NCI-H1105 treated with DMSO at 0.1 percent for 48 hours (cell line): ENCODE results near the gene SMIM20.

Experiments
- DNase-seq: peaks from one replicate; lab custom pipeline; 2025; lab: John Stamatoyannopoulos, UW

The SMIM20 gene

GRCh38 chr4:25954293-25954904, 40.4 kb downstream of the SMIM20 start:
- no peak for DNase-seq

- DNase-seq = no peak
Observed at GRCh38 chr4:25955705-25956104, 41.7 kb downstream of the SMIM20 start.

DNA sequence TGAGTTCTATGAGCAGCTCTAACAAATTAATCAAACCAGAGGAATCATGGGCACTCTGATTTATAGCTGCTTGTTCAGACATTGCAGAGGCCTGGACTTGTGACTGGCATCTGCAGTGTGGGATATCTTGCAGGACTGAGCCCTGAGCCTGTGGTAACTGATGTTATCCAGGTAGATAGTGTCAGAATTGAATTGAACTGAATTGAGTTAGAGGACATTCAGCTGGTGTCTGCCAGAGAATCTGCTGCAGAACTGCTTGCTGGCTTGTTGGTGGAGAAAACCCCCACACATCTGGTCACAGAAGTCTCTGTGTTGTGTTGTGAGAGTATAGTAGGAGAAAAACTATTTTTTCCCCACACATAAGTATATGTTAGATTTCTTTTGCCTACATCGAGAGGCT, 42.2 kb downstream of the SMIM20 start:
- DNase-seq = no peak

GRCh38 chr4:25958110-25958509, 44.1 kb downstream of the SMIM20 start:
- no peak for DNase-seq

GRCh38 chr4:25962393-25962792, 48.4 kb downstream of the SMIM20 start:
- DNase-seq = no peak

DNA sequence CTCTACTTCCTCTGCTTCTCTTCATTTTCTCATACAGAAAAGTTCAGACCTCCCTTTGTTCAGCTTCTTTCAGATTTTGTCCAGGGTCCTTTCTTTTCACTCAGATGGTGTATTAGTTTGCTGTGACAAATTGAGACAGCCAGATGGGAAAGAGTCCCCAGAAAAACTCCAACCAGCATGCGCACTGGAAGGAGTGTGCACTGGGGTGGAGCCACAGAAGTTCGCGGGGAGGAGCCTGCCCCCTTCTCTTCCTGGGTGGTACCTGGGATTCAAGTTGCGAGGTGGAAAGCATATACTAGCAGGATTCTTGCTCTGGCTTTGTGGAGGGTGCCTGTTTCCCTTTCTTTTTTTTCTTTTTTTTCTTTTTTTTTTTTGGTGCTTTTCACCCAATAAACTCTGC, 51.6 kb downstream of the SMIM20 start:
- no peak for DNase-seq

DNA sequence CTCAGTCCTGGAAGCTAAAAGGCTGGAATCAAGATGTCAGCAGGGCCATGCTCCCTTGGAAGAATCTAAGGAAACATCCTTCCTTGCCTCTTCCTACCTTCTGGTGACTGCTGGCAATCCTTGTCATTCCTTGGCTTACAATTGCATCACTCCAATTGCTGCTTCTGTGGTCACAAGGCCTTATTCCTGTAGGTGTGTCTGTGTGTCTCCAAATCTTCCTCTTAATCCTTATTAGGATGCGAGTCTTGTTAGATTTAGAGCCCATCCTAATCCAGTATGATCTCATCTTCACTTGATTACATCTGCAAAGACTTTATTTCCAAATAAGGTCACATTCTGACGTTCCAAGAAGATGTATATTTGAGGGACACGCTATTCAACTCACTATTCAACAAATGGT, 52.2 kb downstream of the SMIM20 start:
- no peak for DNase-seq

DNA sequence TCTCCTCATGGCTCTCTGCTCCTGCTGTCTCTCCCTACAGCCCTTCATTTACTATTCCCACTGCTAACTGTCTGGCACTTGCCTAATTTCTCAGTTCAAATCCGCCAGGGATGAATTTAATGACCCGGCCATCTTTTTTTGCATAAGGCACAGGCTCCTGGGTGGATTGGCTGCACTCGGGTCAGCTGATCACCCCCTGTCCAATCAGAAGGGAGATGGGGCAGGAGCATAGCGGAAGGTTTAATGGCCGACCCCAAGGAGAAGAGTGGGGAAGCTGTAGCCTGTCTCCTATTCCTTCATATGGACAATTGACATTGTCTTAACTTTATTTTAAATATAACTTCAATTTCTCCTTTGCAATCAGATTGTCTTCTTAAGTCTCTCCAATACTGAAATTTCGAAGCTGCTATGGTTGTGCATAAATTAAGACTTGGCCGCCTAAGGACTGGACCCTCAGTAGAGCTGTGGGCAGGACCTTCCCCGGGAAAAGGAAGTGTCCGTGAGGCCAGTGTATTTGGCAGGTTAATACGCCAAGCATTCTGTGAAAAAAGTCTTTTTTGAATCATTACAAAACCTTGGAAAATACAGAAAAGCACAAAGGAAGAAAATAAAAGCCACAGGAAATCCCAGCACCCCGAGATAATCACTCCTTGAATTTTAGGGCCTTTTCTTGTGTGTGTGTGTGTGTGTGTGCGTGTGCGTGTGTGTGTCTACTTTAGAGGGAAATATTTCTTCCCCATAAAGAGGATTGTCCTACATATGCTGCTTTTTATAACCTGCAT, 55.5 kb downstream of the SMIM20 start:
- DNase-seq = no peak

GRCh38 chr4:25970226-25970675, 56.2 kb downstream of the SMIM20 start:
- DNase-seq = no peak

DNA sequence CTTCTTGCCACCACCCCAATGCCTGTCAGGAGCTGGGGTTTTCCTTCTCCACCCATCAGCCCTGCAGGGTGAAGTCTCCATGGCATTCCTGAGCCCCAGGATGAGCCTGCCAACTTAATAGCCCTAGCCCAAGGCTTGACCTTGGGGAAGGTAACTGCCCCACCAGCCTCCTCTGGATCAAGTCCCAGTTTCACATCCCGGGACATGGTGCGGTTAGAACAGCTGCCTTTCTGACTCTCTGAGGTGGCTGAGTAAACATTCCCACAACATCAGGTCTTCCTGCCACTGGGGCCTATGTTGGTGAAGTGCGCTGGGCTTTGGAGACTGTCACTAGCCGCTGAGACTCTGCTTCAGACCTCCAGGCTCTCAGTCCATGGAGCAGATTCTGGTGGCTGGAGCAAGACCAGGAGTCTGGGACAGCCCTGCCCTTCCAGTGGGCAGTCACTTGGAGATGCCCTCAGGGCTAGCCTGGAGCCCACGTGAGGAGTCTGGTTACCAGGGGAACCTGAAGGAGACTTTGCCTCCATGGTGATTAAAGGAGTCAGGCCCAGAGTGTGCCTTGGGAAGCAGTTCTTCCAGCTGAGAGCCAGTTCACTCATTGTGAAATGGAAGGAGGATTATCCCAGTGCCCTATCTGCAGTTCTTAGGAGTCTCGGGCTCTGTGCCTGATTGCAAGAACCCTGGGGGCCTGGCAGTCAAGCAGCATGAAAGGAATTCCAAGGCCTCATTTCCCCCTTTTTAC, 56.8 kb downstream of the SMIM20 start:
- DNase-seq = no peak

- no peak for DNase-seq
Observed at GRCh38 chr4:25972366-25972765, 58.3 kb downstream of the SMIM20 start.

- no peak for DNase-seq
Observed at GRCh38 chr4:25972984-25973745, 59.1 kb downstream of the SMIM20 start.

- no peak for DNase-seq
Observed at GRCh38 chr4:25976780-25977179, 62.8 kb downstream of the SMIM20 start.

- DNase-seq = no peak
Observed at GRCh38 chr4:25977397-25978170, 63.6 kb downstream of the SMIM20 start.

DNA sequence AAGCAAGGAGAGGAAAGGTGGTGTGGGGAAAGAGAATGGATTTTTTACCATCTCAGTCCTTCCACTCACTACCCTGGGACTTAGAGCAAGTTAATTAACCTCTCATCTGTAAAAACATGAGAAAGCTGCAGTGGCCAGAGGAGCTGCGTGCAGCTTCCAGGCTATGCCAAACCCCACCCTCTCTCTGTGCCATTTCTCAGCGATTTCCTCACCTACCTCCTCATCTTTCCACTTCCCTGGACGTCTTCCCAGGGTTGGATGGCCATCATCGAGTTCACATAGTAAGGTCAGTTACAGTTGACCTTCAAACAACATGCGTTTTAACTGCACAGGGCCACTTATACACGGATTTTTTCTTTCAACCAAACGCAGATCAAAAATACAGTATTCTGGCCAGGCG, 64.3 kb downstream of the SMIM20 start:
- DNase-seq = no peak
